Erythroblast (primary cell): ENCODE measurements around the gene CYP2D6.
"Not testable (repeated sequence)": the region's sequence is repeated elsewhere in the genome, so short reads cannot be mapped to it uniquely, and the experiment has no call there.

Experiments used
- DNase-seq, 2 experiments: peaks; one replicate each; lab custom pipeline; 2025; lab: John Stamatoyannopoulos, UW
- GATA1 ChIP-seq: IDR thresholded peaks from 2 replicates; pipeline ENCODE4 v1.6.1; 2011; ENCODE audit warnings: low read depth, mild to moderate bottlenecking, control low read depth, low read length, moderate library complexity
- POLR2A ChIP-seq: IDR thresholded peaks from 2 replicates; pipeline ENCODE4 v1.6.1; 2011; ENCODE audit warnings: mild to moderate bottlenecking, low read length

CYP2D6 gene

DNA sequence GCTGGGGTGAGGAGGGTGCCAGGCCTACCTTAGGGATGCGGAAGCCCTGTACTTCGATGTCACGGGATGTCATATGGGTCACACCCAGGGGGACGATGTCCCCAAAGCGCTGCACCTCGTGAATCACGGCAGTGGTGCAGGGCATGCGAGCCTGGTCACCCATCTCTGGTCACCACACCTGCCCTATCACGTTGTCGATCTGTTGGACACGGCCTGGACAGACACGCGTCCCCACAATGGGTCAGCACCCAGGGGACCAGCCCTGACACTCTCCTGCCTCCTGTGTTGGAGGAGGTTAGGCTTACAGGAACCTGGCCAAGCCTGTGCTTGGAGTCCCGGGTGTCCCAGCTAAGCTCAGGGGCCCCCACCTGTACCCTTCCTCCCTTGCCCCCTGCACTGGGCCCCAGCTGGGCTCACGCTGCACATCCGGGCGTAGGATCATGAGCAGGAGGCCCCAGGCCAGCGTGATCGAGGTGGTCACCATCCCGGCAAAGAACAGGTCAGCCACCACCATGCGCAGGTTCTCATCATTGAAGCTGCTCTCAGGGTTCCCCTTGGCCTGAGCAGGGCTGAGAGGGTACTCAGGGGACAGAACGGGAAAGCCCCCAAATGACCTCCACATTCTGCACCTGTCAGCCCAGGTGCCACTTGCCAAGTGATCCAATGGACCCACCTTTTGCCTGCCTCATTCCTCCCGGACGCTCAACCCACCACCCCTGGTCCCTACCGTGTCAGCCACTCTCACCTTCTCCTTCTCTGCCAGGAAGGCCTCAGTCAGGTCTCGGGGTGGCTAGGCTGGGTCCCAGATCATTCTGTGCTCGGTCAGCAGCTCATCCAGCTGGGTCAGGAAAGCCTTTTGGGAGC lies 20.3 kb upstream of the CYP2D6 start:
- no peak for DNase-seq
- TF ChIP-seq POLR2A, result no peak
- no peak for TF ChIP-seq GATA1

DNA sequence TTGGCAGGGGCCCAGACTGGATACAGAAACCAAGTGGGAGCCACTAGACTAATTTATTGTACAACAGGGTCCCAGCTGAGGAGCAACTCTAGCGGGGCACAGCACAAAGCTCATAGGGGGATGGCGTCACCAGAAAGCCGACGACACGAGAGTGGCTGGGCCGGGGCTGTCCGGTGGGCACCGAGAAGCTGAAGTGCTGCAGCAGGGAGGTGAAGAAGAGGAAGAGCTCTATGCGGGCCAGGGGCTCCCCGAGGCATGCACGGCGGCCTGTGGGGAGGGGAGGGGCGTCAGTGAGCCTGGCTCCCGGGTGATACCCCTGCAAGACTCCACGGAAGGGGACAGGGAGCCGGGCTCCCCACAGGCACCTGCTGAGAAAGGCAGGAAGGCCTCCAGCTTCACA lies 19.2 kb upstream of the CYP2D6 start:
- DNase-seq, result not testable (repeated sequence)

DNA sequence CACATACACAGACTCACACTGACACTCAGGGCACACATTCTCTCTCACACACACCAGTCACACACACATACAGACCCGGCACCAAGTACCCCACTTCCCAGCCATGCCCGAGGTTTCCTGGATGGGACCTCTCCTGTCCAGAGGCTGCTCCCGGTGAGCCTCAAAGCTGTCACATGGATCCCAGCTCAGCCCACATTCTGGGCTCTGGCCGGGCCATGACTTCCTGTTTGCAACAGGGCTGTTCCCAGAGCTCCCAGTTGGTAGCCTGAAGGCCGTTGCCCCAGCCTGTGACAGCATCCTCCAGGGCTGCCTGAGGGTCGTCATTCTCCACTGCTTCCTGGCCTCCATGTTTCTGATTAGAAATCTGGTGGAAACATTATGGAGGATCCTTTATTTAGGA lies 14.6 kb upstream of the CYP2D6 start:
- no peak for DNase-seq
- TF ChIP-seq GATA1 (no peak), POLR2A (no peak)

DNA sequence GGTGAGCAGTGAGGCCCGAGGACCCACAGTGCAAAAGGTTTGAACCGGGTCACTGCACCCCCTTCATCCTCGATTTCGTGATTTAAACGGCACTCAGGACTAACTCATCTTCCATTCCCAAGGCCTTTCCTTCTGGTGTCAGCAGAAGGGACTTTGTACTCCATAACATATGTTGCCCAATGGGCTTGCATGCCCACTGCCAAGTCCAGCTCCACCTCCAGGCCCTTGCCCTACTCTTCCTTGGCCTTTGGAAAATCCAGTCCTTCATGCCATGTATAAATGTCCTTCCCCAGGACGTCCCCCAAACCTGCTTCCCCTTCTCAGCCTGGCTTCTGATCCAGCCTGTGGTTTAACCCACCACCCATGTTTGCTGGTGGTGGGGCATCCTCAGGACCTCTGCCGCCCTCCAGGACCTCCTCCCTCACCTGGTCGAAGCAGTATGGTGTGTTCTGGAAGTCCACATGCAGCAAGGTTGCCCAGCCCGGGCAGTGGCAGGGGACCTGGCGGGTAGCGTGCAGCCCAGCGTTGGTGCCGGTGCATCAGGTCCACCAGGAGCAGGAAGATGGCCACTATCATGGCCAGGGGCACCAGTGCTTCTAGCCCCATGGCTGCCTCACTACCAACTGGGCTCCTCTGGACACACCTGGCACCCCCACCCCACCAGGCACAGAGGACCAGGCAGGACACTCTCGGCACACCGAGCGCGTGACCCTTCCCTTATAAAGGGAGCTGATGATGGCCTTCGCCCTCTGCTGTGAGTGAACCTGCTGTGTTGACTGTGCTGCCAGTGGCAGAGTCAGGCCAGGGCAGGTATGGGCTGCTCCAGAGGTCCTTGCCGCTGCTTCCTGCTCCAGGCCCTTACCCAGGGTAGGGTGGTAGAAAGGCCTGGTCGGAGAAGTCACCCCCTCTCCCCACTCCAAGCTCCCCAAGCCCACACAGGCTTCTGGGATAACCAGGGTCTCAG lies 13.5 kb upstream of the CYP2D6 start:
- DNase-seq, result not testable (repeated sequence)

DNA sequence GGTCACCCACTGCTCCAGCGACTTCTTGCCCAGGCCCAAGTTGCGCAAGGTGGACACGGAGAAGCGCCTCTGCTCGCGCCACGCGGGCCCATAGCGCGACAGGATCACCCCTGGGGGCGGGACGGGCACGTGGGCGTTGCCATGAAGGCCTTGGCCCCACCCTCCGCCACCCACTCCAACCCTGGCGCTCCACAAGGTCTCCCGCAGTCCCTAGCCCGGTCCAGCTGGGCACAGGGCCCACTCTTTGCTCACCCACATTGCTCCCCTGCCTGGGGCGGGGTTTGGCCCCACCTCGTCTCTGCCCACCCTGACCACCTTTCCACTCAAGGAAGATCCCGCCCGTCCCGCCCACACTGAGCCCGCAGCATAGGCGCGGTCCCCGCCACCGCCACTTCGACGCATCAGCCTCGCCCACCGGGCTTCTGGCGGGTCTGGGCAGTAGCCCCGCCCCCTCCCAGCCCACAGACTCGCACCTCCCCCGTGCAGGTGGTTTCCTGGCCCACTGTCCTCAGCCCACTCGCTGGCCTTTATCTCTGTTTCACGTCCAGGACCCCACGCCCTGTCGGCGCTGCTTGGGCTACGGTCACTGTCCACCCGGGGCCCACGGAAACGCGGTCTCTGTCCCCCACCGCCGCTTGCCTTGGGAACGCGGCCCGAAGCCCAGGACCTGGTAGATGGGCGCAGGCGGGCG lies 12.3 kb upstream of the CYP2D6 start:
- DNase-seq, result no peak
- TF ChIP-seq POLR2A (no peak), GATA1 (no peak)

DNA sequence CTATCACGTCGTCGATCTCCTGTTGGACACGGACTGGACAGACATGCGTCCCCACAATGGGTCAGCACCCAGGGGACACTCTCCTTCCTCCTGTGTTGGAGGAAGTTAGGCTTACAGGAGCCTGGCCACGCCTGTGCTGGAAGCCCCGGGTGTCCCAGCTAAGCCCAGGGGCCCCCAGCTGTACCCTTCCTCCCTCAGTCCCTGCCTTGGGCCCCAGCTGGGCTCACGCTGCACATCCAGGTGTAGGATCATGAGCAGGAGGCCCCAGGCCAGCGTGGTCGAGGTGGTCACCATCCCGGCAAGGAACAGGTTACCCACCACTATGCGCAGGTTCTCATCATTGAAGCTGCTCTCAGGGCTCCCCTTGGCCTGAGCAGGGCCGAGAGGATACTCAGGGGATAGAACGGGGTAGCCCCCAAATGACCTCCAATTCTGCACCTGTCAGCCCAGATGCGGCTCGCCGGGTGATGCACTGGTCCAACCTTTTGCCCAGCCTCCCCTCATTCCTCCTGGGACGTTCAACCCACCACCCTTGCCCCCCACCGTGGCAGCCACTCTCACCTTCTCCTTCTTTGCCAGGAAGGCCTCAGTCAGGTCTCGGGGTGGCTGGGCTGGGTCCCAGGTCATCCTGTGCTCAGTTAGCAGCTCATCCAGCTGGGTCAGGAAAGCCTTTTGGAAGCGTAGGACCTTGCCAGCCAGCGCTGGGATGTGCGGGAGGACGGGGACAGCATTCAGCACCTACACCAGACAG lies 10.9 kb upstream of the CYP2D6 start:
- DNase-seq, result not testable (repeated sequence)

DNA sequence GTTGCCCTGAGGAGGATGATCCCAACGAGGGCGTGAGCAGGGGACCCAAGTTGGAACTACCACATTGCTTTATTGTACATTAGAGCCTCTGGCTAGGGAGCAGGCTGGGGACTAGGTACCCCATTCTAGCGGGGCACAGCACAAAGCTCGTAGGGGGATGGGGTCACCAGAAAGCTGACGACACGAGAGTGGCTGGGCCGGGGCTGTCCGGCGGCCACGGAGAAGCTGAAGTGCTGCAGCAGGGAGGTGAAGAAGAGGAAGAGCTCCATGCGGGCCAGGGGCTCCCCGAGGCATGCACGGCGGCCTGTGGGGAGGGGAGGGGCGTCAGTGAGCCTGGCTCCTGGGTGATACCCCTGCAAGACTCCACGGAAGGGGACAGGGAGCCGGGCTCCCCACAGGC lies 9.5 kb upstream of the CYP2D6 start:
- DNase-seq, result not testable (repeated sequence)

DNA sequence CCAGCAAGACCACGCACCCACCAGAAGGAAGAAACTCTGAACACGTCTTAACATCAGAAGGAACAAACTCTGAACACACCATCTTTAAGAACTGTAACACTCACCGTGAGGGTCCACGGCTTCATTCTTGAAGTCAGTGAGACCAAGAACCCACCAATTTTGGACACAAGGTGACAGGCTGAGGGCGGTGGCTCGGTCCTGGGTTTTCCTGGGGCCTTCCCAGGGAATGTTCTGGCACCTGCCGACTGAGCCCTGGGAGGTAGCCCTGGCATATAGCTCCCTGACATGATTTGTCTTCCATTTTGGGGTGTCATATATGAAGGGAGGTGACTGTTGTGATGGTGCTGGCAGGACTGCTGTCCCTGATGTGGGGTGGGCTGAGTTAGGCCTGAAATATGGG lies 8.9 kb upstream of the CYP2D6 start:
- not testable (repeated sequence) for DNase-seq

DNA sequence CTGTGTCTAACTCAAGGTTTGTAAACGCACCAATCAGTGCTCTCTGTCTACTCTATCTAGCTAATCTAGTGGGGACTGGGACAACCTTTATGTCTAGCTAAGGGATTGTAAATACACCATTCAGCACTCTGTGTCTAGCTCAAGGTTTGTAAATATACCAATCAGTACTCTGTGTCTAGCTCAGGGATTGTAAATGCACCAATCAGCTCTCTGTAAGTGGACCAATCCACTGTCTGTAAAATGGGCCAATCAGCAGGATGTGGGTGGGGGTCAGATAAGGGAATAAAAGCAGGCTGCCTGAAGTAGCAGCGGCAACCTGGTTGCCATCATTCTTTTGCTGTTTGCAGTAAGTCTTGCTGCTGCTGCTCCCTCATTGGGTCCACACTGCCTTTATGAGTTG lies 8.4 kb upstream of the CYP2D6 start:
- no peak for DNase-seq

DNA sequence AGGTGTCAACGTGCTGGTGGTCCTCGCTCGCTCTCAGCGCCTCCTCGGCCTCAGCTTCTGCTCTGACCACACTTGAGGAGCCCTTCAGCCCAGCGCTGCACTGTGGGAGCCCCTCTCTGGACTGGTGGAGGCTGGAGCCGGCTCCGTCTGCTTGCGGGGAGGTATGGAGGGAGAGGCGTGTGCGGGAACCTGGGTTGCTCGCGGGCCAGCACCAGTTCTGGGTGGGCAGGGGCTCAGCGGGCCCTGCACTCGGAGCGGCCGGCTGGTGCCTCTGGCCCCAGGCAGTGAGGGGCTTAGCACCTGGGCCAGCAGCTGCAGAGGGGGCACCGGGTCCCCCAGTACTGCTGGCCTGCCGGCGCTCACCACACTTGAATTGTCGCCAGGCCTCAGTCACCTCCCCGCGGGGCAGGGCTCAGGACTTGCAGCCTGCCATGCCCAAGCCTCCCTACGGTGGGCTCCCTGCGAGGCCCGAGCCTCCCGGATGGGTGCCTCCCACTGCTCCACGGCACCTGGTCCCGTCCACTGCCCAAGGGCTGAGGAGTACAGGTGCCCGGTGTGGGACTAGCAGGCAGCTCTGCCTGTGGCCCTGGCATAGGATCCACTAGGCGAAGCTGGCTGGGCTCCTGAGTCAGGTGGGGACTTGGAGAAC lies 7.6 kb upstream of the CYP2D6 start:
- DNase-seq, result no peak
- no peak for TF ChIP-seq POLR2A
- TF ChIP-seq GATA1, result no peak

More for the DNA sequence above, 8.4 kb upstream of the CYP2D6 start:
- TF ChIP-seq POLR2A (no peak), GATA1 (no peak)

DNA sequence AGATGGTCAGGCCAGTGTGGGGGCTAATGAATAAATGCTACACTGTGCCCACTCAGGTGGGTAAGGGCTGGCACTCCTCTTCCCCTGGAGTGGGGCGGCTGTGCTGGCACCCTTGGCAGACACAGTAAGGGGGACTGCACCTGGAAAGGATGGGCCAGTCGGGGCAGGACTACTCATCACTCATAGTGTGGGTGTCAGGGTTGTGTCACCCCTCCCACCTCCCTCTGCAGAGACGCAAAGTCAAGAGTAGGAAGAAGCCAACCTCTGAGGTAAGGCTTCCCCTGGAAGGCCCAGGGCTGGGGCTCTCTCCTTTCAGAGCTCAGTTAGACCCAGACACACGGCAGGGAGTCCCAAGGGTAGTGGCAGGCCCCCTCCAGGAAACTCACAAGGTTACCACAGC lies 5.1 kb upstream of the CYP2D6 start:
- DNase-seq, result not testable (repeated sequence)

DNA sequence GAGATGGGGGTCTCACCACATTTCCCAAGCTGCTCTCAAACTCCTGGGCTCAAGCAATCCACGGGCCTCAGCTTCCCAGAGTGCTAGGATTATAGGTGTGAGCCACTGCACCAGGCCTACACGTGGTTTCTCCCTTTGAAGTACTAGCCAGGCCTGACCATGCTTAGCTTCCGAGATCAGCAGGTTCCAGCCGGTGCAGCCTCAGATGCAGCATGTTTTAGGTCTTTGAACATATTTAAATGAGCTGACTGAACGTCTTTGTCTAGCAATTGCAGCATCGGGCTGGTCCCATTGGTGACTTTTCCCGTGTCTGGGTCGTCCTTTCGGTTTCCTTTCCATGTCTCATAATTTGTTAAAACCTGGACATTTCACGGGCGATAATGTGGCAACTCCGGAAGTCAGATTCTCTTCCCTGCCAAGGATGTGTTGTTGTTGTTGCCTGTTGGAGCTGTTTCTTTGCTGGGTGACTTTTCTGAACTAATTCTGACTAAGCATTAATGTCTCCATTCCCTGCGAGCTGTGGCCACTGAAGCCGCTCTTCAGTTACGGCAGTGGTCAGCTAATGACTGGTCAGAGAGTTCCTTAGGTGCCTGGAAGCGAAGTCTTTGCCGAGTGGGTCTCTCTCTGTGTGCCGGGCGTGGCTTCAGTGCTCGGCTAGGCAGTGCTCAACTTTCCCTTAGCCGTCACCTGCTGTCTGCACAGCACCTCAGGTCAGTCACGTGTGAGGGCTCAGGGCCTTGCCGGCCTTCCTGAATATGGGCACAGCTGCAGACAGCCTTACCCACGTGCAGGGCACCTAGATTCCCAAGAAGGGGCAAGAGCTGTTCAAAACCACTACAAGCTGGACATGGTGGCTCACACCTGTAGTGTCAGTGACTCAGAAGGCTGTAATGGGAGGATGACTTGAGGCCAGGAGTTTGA lies 3.8 kb upstream of the CYP2D6 start:
- no peak for DNase-seq
- TF ChIP-seq POLR2A, result no peak
- TF ChIP-seq GATA1, result no peak

DNA sequence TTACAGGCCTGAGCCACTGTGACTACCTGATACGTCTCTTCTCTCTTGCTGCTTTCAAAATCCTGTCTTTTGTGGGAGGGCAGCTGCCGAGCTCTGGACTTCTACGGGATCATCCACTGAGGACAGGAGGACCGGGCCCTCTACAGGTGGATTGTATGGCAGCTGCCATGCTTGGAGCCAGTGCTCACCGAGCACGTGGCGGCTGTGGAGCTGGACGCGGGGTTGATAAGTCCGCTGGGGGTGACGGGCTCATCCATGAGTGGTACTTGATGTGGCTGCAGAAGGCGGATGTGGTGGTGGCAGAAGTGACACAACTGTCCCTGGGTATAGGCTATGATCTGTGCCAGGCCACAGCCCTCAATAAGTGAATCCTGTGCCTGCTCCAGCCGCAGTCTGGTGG lies 1.8 kb upstream of the CYP2D6 start:
- no peak for DNase-seq
- no peak for TF ChIP-seq POLR2A
